ENCODE measurements around the gene BRF1.

Gene BRF1

DNA sequence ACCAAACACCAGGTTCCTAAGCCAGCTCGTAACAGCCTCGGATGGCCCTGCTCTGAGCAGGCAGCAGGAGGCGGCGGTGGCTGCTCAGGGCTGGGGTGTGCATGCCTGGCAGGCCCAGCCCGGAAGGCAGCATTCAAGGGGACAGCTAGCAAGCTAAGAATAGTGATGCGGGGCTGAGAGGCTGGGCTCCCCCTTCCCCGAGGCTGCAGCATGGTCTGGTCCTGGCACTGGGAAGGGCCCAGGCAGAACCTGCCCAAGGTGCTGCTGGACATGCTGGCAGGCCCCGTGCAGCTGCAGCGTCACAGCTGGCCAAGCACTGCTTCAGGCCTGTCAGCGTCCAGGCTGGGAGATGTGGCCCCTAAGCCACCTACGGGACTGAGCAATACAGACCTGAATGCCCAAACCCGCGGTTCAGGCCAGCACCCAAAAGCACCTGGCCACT lies 93.3 kb downstream of the BRF1 start:
- no peak for DNase-seq

DNA sequence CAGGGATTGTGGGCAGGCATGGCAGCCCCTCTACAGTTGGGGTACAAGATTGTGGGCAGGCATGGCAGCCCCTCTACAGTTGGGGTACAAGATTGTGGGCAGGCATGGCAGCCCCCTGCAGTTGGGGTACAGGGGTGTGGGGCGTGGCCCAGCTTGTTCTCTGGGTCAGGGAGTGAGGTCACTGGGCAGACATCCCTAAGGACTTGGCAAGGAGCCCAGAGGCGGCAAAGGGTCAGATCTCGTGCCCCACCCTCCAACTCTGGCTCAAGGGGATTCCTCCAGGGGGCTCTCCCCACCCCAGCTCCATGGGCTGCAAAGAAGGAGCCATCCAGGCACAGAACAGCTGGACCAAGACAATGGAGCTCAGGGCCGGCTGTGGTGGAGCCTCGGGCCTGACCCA lies 93.9 kb downstream of the BRF1 start:
- no peak for DNase-seq

DNA sequence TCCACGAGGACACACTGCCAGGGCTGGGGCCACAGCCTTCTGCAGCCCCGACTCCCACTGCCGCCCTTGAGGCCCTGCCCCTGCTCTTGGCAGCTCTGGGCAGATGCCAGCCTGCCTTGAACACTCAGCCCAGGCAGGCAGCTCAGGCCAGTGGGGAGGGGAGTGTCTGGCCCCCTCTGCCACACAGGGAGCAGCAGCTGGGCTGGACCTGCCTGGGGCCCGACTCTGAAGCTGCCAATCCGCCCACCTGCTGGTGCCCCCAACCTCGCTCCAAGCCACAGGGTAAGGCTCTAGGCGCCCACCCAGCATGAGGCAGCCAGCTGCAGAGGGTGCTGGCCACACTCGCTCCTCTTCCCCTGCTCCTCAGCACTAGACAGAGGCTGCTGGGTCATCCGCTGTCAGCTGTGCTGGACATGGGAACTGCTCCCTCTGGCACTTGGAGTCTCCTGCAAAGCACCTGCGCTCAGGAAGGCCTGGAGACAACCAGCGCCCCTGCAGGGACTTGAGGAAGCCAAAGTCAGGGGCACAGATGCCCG lies 95.1 kb downstream of the BRF1 start:
- peak; percentile 65 for DNase-seq

DNA sequence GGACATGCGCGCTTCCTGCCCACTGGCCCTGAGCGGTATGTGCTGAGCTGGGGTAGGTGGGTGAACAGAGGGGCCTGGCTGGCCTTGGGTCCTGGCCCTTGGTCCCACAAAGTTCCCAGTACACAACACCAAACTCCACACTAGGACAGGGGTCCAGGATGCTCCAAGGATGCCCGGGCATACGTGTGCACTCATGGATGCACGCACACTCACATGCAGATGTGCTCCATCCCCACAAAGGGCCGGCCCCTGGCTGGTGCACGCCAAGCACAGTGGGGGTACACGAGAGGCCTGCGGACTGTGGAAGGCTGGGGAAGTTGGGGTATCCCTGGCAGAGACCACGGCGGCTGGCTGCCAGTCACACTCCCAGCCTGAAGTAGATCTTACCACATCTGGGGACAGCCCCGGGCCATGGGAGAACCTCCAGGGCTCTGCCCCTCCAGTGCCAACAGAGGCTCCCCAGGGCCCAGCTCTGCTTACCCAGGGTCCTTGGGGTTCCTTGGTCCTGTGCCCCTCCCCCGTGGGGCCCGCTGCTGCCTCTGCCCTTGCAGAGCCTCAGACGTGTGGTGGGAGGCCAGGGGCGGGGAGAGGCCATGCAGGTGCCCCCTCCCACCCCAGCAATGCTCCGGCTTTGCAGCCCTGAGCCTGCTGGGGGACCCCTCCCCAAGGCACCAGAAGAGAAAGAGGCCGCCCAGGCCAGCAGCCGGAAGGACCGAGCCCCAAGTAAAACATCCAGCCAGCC lies 95.7 kb downstream of the BRF1 start:
- DNase-seq = no peak

DNA sequence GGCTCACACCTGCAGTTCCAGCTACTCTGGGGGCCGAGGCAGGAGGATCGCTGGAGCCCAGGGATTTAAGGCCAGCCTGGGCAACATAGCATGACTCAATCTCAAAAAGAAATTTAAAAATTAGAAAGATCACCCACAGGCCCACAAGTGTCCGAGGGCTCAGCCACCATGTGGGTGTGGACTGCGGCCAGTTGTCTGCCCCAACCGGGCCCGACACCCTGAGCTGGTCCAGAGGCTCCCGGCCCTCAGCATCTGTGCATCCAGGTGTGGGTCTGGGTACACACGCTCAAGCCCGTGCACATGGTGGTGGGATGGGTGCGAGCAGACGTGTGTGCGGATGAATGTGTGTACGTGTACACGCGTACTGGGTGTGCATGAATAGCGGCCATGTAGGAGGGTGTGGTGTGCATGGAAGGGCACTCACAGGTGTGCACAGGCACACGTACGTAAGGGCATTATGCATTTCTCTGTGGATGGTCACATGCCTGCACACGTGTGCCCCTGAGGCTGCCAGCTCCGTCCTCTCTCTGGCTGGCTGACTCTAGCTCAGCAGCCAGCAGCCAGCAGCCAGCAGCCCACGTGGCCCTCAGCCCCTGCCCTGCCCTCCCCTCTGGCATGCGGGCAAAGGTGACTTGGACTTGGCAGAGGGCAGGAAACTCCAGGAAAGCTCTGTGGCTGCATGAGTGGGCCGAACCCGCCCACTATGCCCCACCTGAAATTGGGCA lies 96.4 kb downstream of the BRF1 start:
- DNase-seq = no peak

- no peak for DNase-seq
Measured at GRCh38 chr14:105203701-105204100, 97.1 kb downstream of the BRF1 start.

DNA sequence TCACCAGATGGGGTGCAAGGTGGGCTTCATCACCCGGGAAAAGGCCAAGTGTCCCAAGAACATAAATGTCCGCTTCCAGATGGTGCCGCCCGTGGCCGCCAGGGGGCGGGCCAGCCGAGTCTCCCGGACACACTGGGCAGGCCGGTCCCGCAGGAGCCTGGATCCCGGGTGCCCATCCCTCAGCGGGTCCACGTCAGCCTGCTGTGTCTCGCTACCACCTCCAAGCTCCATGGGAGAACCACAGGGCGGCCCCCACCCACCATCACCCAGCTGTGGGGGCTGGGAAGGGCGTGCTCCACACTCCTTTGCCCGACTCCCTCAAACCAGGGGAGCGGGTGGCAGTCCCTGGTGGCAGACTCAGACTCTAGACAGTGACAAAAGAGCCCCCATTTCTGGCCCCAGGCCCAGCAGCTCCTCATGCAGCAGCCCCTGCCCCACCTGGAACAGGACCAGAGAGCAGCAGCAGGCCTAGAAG lies 97.7 kb downstream of the BRF1 start:
- DNase-seq = peak; percentile 54

- no peak for DNase-seq
Measured at GRCh38 chr14:105201925-105202513, 98.8 kb downstream of the BRF1 start.

DNA sequence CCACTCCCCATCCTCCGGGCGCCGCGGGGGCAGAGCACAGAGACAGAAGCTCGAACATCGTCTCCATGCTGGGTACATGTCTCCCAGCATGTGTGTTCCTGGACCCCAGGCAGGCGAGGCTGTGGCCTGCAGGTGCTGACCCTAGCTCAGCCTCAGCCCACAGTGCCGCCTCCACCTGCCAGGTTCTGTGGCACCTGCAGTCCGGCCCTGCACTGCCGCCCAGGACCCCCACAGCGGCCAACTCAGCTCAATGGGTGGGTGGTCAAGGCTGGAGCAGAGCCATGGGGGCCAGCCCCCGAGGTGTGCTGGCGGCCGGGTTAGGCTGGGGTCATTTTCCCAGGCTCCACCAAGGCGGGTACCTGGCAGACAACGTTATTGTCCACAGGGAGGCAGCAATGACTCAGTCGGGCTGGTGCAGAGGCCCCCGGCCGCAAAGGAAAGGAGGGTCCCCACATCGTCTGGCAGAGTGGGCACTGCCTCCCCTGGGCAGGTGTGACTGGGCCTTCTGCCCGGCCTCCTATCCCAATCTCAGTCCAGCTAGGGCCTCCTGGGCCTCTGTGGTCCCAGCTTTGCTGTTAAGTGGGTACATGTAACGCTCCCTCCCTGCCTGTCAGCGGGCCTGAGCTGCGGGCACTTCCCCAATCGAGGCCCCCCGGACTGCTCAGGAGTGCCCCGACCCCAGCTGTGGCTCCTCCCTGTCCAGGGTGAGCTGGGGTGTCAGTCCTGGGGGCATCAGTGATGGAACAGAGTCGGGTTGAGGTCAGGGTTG lies 99.5 kb downstream of the BRF1 start:
- DNase-seq = no peak

DNA sequence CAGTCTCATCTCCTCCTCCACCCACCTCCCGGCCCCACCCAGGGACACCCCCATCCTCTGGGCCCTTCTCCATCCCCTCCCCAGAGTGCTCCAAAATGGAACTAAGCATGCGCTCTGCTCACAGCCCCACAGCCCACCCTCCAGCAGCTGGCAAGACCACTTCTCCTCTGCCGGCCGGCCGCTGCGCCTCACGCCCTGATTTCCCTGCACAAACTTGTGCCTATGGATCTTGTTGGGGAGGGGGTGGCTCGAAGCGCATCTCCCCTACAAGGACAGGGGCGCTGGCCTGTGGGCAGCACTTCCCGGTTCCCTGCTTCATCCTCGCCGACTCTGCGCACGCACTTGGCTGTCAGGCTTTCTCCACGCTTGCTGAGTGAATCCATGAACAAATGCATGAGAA lies 100.2 kb downstream of the BRF1 start:
- no peak for DNase-seq

- peak; percentile 28 for DNase-seq
Measured at GRCh38 chr14:105200074-105200473, 100.7 kb downstream of the BRF1 start.

GRCh38 chr14:105199093-105199492 lies 101.7 kb downstream of the BRF1 start:
- no peak for DNase-seq

DNA sequence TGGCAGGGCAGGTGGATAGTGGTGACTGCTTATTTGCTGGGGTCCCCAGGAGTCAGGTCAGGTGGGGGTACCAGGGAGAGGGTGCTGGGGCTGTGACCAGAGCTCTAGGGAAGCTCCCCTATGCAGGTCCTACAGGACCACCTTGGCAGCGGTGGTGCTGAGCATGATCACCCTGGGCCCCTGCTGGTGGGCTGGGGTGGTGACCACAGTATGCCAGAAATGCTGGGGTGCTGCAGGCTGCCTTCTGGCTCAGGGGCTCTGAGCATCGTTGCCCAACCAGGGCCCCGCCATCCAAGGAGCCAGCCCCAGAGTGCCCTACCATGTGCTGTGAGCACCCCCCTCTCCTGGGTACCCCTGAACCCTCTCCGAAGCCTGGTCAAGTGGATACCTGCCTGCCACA lies 102.2 kb downstream of the BRF1 start:
- DNase-seq = no peak

- peak; percentile 54 for DNase-seq
Measured at GRCh38 chr14:105197211-105197641, 103.6 kb downstream of the BRF1 start.

- DNase-seq = peak; percentile 89
Measured at GRCh38 chr14:105196265-105196960, 104.4 kb downstream of the BRF1 start.

DNA sequence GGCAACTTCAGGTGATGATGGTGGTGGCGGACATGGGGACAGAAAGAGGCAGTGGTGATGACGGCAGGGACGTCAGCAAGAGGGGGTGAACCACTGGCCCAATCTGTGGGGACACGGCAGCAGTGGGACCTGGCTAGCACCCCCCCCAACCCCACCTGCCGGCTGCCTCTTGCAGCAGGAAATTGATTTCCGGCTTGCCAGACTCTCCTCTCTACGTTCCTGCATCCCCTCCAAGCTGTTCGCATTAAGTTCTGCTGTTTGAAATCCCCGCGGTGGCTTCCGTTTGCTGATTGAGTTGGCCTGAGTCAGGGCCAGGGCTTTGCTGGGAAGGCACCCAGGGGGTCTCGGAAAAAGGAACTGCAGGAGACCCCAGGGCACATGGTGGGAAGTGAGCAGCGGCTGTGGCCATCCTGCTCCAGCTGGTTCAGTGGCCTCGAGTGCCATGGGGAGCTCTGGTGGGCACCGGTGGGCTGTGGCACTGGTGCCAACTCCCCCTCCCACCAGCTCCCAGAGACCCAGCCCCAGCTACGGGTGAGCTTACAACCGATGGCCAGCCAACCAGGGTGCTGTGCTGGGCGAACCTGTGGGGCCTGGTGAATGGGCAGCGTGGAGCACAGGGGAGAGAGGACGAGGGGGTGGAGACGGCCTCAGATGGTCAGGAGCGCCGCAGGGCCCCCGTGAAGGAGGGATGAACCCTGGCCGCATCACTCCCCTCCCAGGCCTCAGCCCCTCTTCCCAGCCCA lies 105.1 kb downstream of the BRF1 start:
- no peak for DNase-seq

- DNase-seq = no peak
Measured at GRCh38 chr14:105195051-105195450, 105.8 kb downstream of the BRF1 start.

DNA sequence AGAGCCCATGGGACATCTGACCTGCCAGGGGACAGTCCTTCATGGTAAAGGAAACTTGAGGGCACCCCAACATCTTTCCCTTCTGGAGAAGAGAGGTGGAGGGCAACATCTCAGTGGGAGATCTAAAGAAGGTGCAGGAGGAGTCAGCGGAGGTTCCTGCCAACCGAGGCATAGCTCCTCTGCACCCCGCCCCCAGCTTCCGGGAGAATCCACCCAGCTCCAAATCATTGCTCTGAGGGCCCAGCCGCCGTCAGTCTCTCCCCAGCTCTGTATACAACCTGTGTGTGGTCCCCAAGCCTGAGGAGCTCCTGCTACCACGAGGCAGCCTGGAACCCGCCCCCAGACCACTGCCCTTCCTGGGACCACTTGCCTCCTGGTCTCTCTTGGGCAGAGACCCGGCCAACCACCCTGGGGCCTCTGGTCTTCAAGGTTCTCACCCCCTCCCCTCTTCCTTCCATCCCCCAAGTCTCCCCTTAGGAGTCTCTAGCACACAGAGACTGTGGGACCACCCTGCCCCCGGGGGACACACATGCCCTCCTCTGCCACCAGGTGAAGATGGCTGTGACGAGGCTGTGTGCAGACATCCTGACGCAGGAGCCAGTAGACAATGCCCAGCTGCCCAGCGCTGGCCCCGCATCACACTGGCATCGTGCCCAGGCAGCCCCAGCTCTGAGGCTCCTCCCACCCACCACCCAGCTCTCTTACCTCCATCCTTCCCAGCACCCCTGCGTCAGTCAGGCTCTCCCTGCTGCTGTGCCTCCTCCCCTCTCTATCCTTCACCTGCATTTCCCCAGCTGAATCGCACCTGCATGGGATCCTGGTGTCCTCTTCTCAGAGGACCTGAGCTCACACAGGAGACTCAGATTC lies 106.7 kb downstream of the BRF1 start:
- DNase-seq = peak; percentile 83

DNA sequence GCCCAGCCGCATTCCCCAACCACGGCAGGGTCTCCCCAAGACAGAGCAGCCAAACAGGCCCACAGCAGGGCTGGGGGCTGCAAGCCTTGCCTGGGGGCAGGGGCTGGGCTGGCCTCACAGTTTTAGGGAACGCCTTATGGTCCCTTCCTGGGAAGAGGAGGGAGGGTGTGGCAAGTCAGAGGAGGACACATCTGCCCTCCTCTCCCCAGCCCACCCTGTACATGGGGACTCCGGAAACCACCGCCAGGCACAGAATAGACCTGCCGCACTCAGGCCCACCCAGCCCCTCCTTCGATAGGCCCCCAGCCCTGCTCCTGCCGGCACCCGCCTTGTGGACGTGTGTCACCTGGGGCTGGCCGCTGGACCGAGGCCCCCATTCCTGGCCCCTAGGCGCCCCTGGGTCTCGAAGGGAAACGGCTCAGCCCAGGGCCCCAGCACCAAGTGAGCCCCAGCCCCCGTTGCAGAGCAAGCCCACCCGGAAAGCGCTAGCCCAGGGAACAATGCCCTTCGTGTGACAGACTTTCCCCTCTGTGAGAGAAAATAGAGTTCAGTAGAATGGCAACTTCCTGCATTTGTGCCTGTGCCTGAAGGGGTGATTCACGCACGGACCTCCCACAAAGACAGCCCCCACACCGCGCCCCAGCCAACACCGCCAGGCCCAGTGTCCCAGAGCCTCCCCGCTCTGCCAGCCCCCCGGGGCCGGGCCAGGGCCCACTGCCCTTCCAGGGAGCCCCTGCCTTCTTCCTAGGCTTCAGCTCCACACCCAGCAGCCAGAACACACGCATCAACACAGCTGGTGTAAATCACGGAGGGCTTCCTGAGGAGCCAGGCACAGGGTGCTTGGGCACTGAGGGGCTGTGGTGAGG lies 107.7 kb downstream of the BRF1 start:
- no peak for DNase-seq

All from NCI-H146 (cell line).